K562 (cell line): ENCODE data around the gene GEMIN4. TPM values are rescaled to one million over a fixed set of nuclear protein-coding genes. Genes with fewer than 3 reads are reported as not detected.

Source experiments
- BRD9 ChIP-seq: fragments of 450-650 bp; IDR thresholded peaks from 2 replicates; pipeline ENCODE4 v1.6.1; 2018; ENCODE audit warnings: low read depth; ENCODE audit not compliant: partially characterized antibody
- FOXP1 ChIP-seq: sonication (generic); formaldehyde crosslinking; IDR thresholded peaks from 2 replicates; pipeline ENCODE4 v1.8.0; 2022; ENCODE audit warnings: mild to moderate bottlenecking, missing genetic modification reagents
- HMBOX1 ChIP-seq: sonication (generic); IDR thresholded peaks from 2 replicates; pipeline ENCODE4 v1.6.1; 2016
- HNRNPK ChIP-seq: fragments of 200-400 bp; formaldehyde crosslinking; IDR thresholded peaks from one replicate; pipeline ENCODE4 v1.6.1; 2018; ENCODE audit warnings: mild to moderate bottlenecking, low read depth, low read length; ENCODE audit not compliant: poor library complexity, severe bottlenecking
- IRF9 ChIP-seq: fragments of 450-650 bp; IDR thresholded peaks from 2 replicates; pipeline ENCODE4 v1.6.1; 2016; ENCODE audit warnings: missing biosample characterization, missing genetic modification characterization
- KDM5B ChIP-seq: fragments of 200-600 bp; sonication (generic); IDR thresholded peaks from 2 replicates; pipeline ENCODE4 v1.6.1; 2012; ENCODE audit warnings: low read depth, mild to moderate bottlenecking, moderate library complexity, low read length, control low read depth, inconsistent platforms; ENCODE audit not compliant: insufficient replicate concordance
- MAFG ChIP-seq: fragments of 450-650 bp; conservative IDR thresholded peaks from 2 replicates; pipeline ENCODE4 v1.6.1; 2016; ENCODE audit warnings: missing genetic modification characterization, missing compliant biosample characterization
- MIER1 ChIP-seq: fragments of 450-650 bp; IDR thresholded peaks from 2 replicates; pipeline ENCODE4 v1.6.1; 2016; ENCODE audit warnings: antibody characterized with exemption, mild to moderate bottlenecking, low read depth
- NELFE ChIP-seq: IDR thresholded peaks from 2 replicates; pipeline ENCODE4 v1.6.1; 2011; ENCODE audit warnings: mild to moderate bottlenecking; ENCODE audit not compliant: insufficient read depth, insufficient read length
- PATZ1 ChIP-seq: fragments of 250-450 bp; sonication (Bioruptor Pico); IDR thresholded peaks from 2 replicates; pipeline ENCODE4 v1.5.0; 2020; ENCODE audit warnings: mild to moderate bottlenecking, borderline replicate concordance
- PRMT5 ChIP-seq: sonication (generic); formaldehyde crosslinking; IDR thresholded peaks from 2 replicates; pipeline ENCODE4 v1.5.0; 2020; ENCODE audit warnings: missing genetic modification reagents
- SMARCA4 ChIP-seq: fragments of 450-650 bp; IDR thresholded peaks from 2 replicates; pipeline ENCODE4 v1.6.1; 2016
- SREBF2 ChIP-seq: sonication (generic); formaldehyde crosslinking; IDR thresholded peaks from 2 replicates; pipeline ENCODE4 v1.4.0; 2020; ENCODE audit warnings: mild to moderate bottlenecking, missing genetic modification reagents
- STAT5A ChIP-seq: IDR thresholded peaks from 2 replicates; pipeline ENCODE4 v1.6.1; 2012; ENCODE audit warnings: low read length, inconsistent platforms, borderline replicate concordance
- WHSC1 ChIP-seq: IDR thresholded peaks from one replicate; pipeline ENCODE4 v1.6.1; 2012; ENCODE audit warnings: low read length, control low read depth, inconsistent platforms
- ZBTB8A ChIP-seq: fragments of 450-650 bp; IDR thresholded peaks from 2 replicates; pipeline ENCODE4 v1.6.1; 2018; ENCODE audit warnings: mild to moderate bottlenecking, moderate library complexity; ENCODE audit not compliant: partially characterized antibody
- ZFX ChIP-seq: sonication (generic); formaldehyde crosslinking; IDR thresholded peaks from 2 replicates; pipeline ENCODE4 v1.8.0; 2022; ENCODE audit warnings: mild to moderate bottlenecking, missing genetic modification reagents, moderate library complexity
- ZNF165 ChIP-seq: fragments of 250-450 bp; sonication (Bioruptor Pico); IDR thresholded peaks from 2 replicates; pipeline ENCODE4 v1.4.0; 2020; ENCODE audit warnings: borderline replicate concordance
- ZNF197 ChIP-seq: fragments of 200-800 bp; sonication (Bioruptor generic); IDR thresholded peaks from 2 replicates; pipeline ENCODE4 v1.6.1; 2016; ENCODE audit warnings: low read depth, missing genetic modification characterization, missing compliant biosample characterization
- polyA plus RNA-seq, 8 experiments: library from polyadenylated mRNA; depleted of rRNA in 4 of 8; stranded (reverse) in 5 of 8; unstranded in 3 of 8; fragments of >200 nt; fragmentation: Nextera tagmentation in 2 of 8; fragmentation: Illumina TruSeq in 1 of 8; extraction: Ambion mirVana in 2 of 8; extraction: Trizol in 1 of 8; gene quantifications; 2 replicates each; pipeline versions ENCODE4 v1.2.1 to v1.2.3, GENCODE V29; 2011 to 2014; ENCODE audit warnings: inconsistent platforms in 1 of 8, missing spikeins in 1 of 8
- total RNA-seq, 7 experiments: library from RNA; depleted of rRNA in 6 of 7; stranded (reverse); fragments of >200 nt in 6 of 7; fragmentation: Illumina TruSeq in 2 of 7; extraction: Trizol in 2 of 7; gene quantifications; 2 replicates each; pipeline versions ENCODE4 v1.2.1 to v1.2.3, GENCODE V29; 2011 to 2021; ENCODE audit warnings: low replicate concordance in 1 of 7
- TF ChIP-seq, protein P1 (sequence below): fragments of 450-650 bp; formaldehyde crosslinking; IDR thresholded peaks from 2 replicates; pipeline ENCODE4 v1.4.0; 2022; ENCODE audit warnings: missing genetic modification characterization

Gene GEMIN4
- total and polyA plus RNA-seq, 9 of the 15 experiments (the other 6 are each of a cell fraction or from before 2014, with no cell fraction given) = 1.8 to 42.5 (median 10.8) TPM

DNA sequence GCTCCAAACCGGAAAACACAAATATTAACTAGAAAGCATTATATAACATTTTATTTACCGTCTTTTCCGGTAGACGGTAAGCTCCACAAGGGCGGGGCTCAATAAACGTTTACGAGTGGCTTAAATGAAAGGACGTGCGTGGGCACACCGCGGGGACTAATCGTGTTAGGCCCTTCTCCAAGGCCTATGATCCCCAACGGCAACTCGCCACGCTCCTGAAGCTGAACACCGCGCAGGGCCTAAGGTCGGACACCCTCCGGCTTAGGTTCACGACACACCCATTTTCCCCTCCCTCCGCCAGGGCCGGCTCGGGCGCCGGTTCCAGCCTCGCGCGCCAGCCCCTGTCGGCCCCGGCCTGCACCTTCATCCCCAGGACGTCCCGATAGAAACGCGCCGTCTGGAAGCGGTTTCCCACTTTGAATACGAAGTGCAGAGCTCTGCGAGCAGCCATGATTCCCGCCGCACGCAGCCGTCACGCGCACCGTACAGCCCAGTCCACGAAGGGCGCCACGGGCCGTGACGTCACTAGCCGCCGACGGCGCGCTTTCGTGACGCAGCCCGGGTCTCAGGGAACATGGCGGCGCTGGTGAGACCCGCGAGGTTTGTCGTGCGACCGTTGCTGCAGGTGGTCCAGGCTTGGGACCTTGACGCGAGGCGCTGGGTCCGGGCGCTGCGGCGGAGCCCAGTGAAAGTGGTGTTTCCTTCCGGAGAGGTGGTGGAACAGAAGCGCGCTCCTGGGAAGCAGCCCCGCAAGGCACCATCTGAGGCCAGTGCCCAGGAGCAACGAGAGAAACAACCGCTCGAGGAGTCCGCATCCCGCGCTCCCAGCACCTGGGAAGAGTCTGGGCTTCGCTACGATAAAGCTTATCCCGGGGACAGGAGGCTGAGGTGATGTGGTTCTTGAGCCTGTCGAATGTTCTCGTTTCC, 30.0 kb upstream of the GEMIN4 start, which contains the start of the genes GLOD4 and MRM3 (continued):
- no peak for TF ChIP-seq PRMT5 (CRISPR knock-in tag)
- TF ChIP-seq PATZ1 (CRISPR knock-in tag) = no peak
- no peak for TF ChIP-seq NELFE
- no peak for TF ChIP-seq IRF9 (tag)
- no peak for TF ChIP-seq STAT5A
- no peak for TF ChIP-seq WHSC1
- TF ChIP-seq ZNF197 = no peak
- TF ChIP-seq BRD9 = no peak
- TF ChIP-seq SMARCA4 = no peak
- TF ChIP-seq KDM5B = peak; percentile 57
- TF ChIP-seq HNRNPK = no peak
- TF ChIP-seq MIER1 = no peak
- TF ChIP-seq, protein P1, sequence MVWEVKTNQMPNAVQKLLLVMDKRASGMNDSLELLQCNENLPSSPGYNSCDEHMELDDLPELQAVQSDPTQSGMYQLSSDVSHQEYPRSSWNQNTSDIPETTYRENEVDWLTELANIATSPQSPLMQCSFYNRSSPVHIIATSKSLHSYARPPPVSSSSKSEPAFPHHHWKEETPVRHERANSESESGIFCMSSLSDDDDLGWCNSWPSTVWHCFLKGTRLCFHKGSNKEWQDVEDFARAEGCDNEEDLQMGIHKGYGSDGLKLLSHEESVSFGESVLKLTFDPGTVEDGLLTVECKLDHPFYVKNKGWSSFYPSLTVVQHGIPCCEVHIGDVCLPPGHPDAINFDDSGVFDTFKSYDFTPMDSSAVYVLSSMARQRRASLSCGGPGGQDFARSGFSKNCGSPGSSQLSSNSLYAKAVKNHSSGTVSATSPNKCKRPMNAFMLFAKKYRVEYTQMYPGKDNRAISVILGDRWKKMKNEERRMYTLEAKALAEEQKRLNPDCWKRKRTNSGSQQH = no peak
- TF ChIP-seq ZFX (CRISPR knock-in tag) = peak; percentile 88
- TF ChIP-seq FOXP1 = no peak
- TF ChIP-seq ZBTB8A = no peak
- no peak for TF ChIP-seq MAFG (tag)
- TF ChIP-seq ZNF165 = no peak
- TF ChIP-seq HMBOX1 = no peak
- TF ChIP-seq SREBF2 (CRISPR knock-in tag) = no peak
